Transverse colon (tissue), 4 donors: ENCODE results near the gene SNX30. TPM values are rescaled to one million over a fixed set of nuclear protein-coding genes. Genes with fewer than 3 reads are reported as not detected.

Source experiments
- DNase-seq: peaks from one replicate; pipeline ENCODE4 v3.0.0-alpha.2; 2019
- H3K27ac ChIP-seq, 4 donors: fragments of 200-600 bp; sonication (generic); 2 replicates each; pipeline ENCODE4 v1.5.1; 2016 to 2018; ENCODE audit warnings: inconsistent platforms in 4 of 4
- H3K27me3 ChIP-seq: fragments of 200-600 bp; sonication (generic); 2 replicates; pipeline ENCODE4 v1.5.1; 2017; ENCODE audit warnings: inconsistent platforms
- H3K36me3 ChIP-seq, 4 donors: fragments of 200-600 bp; sonication (generic); 2 replicates each; pipeline ENCODE4 v1.5.1; 2017 to 2019; ENCODE audit warnings: inconsistent platforms in 4 of 4
- H3K4me1 ChIP-seq, 4 donors: fragments of 200-600 bp; sonication (generic); 2 replicates each; pipeline ENCODE4 v1.5.1; 2017 to 2020; ENCODE audit warnings: inconsistent platforms in 4 of 4
- H3K4me3 ChIP-seq, 4 donors: fragments of 200-600 bp; sonication (generic); 1 replicate in 1 of 4; 2 replicates in 3 of 4; pipeline versions ENCODE4 v1.5.1 to v1.6.1; 2017 to 2019; ENCODE audit warnings: inconsistent platforms in 4 of 4
- H3K9me3 ChIP-seq, 2 donors: fragments of 200-600 bp; sonication (generic); 2 replicates each; pipeline ENCODE4 v1.5.1; 2017 to 2019; ENCODE audit warnings: inconsistent platforms in 2 of 2
- CTCF ChIP-seq, 5 experiments: fragments of 200-600 bp in 3 of 5; fragments of 450-650 bp in 2 of 5; sonication (generic) in 3 of 5; IDR thresholded peaks; 1 replicate in 2 of 5; 2 replicates in 3 of 5; pipeline ENCODE4 v1.5.1; 2016 to 2017; ENCODE audit warnings: antibody characterized with exemption in 5 of 5, inconsistent platforms in 3 of 5, mild to moderate bottlenecking in 2 of 5, moderate library complexity in 1 of 5
- EP300 ChIP-seq: sonication (generic); formaldehyde crosslinking; IDR thresholded peaks from one replicate; pipeline ENCODE4 v1.6.1; 2017; ENCODE audit warnings: antibody characterized with exemption, low read depth
- POLR2A ChIP-seq: fragments of 450-650 bp; IDR thresholded peaks from one replicate; pipeline ENCODE4 v1.6.1; 2016; ENCODE audit warnings: antibody characterized with exemption, mild to moderate bottlenecking, moderate library complexity
- POLR2AphosphoS5 ChIP-seq, 3 donors: sonication (generic); formaldehyde crosslinking; IDR thresholded peaks; one replicate each; pipeline ENCODE4 v1.6.1; 2016; ENCODE audit warnings: antibody characterized with exemption in 3 of 3
- WGBS, 2 donors: methylation state at CpG; one replicate each; pipeline ENCODE4 v1.1.5; 2018; ENCODE audit warnings: low coverage in 1 of 2; 5-methylcytosine and 5-hydroxymethylcytosine counted together
- in situ Hi-C, 4 donors: fragments of 200-750 bp; cut with MboI; loops; one replicate each; pipeline versions ENCODE4 v1.15.0 to v1.15.1; 2017; ENCODE audit warnings: low sequenced_read_pairs in 3 of 4, low pct_ligation_motif_present in 1 of 4, low pct_unique_long_range_greater_than_20kb in 1 of 4
- intact Hi-C: fragments of 100-400 bp; cut with DNase I; formaldehyde crosslinking; loops from one replicate; pipeline ENCODE4 v1.15.1; 2023; ENCODE audit warnings: low total_unique reads
- total RNA-seq, 4 donors: library from RNA; depleted of rRNA; stranded (reverse); fragments of >200 nt; gene quantifications; one replicate each; pipeline ENCODE4 v1.1.0, GENCODE V29; 2016

The SNX30 gene
- total RNA-seq, 4 donors from 2014 or later, result 15.7 to 46.4 (median 45.7) TPM

DNA sequence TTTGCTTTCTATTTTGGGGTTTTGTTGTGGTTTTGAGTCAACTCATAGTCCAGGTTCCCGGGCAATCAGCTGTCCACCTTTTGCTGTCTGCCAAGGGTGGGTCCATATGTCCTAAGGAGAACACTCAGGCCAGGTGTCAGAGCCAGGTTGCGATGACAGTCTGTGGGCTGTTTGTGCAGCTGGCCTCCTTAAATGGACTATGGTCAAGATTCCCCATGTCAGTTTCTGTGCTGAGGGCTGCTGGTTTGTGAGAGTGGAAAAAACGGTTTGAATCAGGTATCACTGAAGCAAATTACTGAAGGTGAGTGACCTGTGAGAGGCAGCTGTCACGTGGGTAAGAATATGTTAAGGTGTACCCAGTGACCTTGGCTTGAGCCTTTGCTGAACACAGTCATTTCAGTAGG, 33.0 kb downstream of the SNX30 start:
- Histone ChIP-seq H3K9me3 (no peaks in the 10 kb centered on the region), H3K27ac (peak overlapping the region in 2 of 4 donors; percentile 36 to 42), H3K4me1 (peaks cover 16 to 44% (median 33%) of the 10 kb centered on the region in 4 donors), H3K4me3 (no peak overlapping the region), H3K36me3 (no peaks in the 10 kb centered on the region), H3K27me3 (no peaks in the 10 kb centered on the region)
- peak; percentile 47 for DNase-seq
- TF ChIP-seq POLR2AphosphoS5 (IDR thresholded peaks at IDR 0.05) (peak in 1 of 3 donors; percentile 68), POLR2A (no peak)
- in situ Hi-C loops, result no loop called here
- 58% methylated on average over 4 of the region's 4 CpGs; no CpG with 5 or more reads in 1 of the 2 donors for WGBS, 2 donors
- intact Hi-C loops, result no loop called here

DNA sequence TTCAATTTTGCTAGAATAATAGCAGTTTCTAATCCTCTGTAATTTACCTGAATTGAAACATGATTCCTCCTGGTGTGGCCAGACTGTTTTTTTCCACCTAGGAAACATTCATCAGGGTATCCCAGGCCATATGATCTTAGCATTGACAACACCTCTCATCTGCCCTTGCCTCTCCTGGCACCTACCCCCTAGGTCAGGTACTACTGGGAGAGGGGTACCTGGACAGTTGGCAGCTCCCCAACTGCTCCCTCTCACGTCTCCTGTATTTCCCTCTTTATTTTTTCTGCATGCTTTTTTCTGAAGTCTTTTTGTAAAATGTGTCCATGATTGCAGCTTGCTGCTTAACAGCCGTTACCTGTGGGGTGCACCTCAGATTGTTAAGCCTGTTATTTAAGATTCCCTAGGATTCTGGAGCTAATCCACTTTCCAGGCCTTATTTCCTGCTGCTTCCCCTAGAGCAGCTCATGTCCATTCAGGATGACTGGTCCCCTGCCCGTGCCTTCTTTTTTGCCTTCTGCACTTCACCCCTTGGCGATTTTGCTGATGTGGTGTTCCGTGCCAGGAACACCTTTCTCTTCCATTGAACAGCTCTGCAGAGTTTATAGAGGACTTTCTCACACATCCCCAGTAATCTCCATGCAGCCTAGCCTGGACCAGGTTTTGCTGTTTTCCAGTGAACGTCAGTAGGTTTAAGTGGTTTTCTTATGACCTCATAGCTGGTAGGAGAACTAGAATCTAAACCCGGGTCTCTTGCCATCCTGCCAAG, 33.6 kb downstream of the SNX30 start:
- no peak for TF ChIP-seq POLR2AphosphoS5 (IDR thresholded peaks at IDR 0.05)
- TF ChIP-seq POLR2A, result no peak
- no peak for TF ChIP-seq CTCF (IDR thresholded peaks at IDR 0.05)
- TF ChIP-seq EP300, result no peak
- no peak for DNase-seq
- Histone ChIP-seq H3K9me3 (no peaks in the 10 kb centered on the region), H3K36me3 (no peaks in the 10 kb centered on the region), H3K4me3 (no peak overlapping the region), H3K27me3 (no peaks in the 10 kb centered on the region), H3K4me1 (peaks cover 19 to 51% (median 33%) of the 10 kb centered on the region in 4 donors), H3K27ac (peak overlapping the region in 2 of 4 donors; percentile 0 to 42)
- intact Hi-C loops, result no loop called here
- 40 to 60% methylated on average over 1 to 7 of the region's 7 CpGs for WGBS, 2 donors
- in situ Hi-C loops, result no loop called here

GRCh38 chr9:112785986-112786385, 35.4 kb downstream of the SNX30 start:
- Histone ChIP-seq H3K27ac (no peak overlapping the region), H3K36me3 (no peaks in the 10 kb centered on the region), H3K9me3 (no peaks in the 10 kb centered on the region), H3K4me3 (no peak overlapping the region), H3K27me3 (no peaks in the 10 kb centered on the region), H3K4me1 (peaks cover 22 to 53% (median 37%) of the 10 kb centered on the region in 4 donors)
- TF ChIP-seq CTCF (IDR thresholded peaks at IDR 0.05) (no peak), POLR2A (no peak), EP300 (no peak), POLR2AphosphoS5 (IDR thresholded peaks at IDR 0.05) (no peak)
- in situ Hi-C loops (no loop called here), intact Hi-C loops (no loop called here)
- WGBS, 2 donors, result 92 to 97% methylated on average over 2 to 3 of the region's 3 CpGs
- no peak for DNase-seq

DNA sequence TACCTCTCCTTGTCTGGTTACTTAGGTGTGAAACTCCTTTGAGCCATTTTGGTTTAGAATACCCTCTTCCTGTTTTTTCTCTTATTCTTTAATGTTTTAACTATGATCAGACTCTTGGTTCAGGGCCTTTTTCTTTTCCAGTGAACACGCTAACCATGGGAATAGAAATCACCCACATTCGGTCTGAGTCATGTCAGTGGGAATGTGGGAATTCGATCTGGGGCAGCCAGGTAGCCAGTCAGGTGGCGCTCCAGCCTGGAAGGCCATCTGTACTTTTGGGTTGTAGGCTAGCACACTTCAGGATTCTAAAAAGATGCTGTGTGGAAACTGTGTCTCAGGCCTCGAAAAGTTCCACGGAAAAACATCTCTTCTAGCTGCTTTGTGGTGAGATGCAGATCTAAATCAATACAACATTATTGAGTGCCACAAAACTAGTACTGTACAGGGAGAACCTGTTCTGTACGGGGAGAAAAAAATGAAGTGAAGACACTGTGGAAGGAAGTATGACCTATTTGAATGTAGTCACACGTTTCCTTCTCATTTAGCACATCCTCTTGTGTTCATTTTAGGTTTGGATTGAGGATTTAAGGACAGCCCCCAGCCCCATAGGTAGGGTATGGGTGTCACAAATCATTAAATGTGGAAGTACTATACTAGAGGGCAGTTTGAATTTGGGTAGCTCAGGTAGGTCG, 36.4 kb downstream of the SNX30 start:
- DNase-seq, result no peak
- TF ChIP-seq EP300 (no peak), CTCF (IDR thresholded peaks at IDR 0.05) (no peak), POLR2AphosphoS5 (IDR thresholded peaks at IDR 0.05) (no peak), POLR2A (no peak)
- WGBS, 2 donors, result 74 to 75% methylated on average over 6 to 9 of the region's 9 CpGs
- peaks cover 22 to 43% (median 31%) of the 10 kb centered on the region in 4 donors for H3K4me1 ChIP-seq
- no peak overlapping the region for H3K27ac ChIP-seq
- no peaks in the 10 kb centered on the region for H3K36me3 ChIP-seq
- no peak overlapping the region for H3K4me3 ChIP-seq
- in situ Hi-C loops, result no loop called here
- intact Hi-C loops, result no loop called here
- H3K9me3 ChIP-seq, result no peaks in the 10 kb centered on the region
- no peaks in the 10 kb centered on the region for H3K27me3 ChIP-seq
